SK-N-MC (cell line): ENCODE data around the gene DERA.

ENCODE experiments used
- EZH2 ChIP-seq: fragments of 200-600 bp; sonication (generic); IDR thresholded peaks from one replicate; pipeline ENCODE4 v1.6.1; 2017; ENCODE audit warnings: antibody characterized with exemption
- POLR2AphosphoS5 ChIP-seq: IDR thresholded peaks from 2 replicates; pipeline ENCODE4 v1.6.1; 2012; ENCODE audit warnings: mild to moderate bottlenecking, low read depth, low read length, borderline replicate concordance

DNA sequence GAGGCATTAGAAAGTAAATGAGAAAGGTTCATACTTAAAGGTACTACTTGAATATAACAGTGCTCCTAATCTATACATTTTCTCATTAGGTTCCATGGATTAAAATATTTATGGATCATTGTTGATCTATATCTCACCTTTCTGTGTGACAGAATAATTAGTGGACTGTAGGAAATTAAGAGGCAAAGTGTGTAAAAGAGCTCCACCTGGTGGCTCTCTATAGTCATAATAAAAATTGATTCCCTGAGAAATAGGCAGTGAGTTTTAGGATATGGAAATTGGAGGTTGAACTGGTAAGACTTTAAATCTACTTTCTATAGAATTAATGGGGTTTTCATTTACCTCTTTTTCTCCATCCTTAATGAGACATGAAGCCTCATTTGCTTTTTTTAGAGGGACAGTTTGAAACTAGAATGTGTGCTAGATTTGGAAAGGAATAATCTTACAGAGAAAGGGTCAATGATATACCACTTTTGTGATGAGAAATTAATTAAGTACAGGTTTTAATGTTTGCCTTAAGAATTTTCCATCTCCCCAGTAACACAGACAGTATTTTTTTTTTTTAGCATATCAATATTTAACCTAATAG is 11.8 kb upstream of the DERA start:
- TF ChIP-seq EZH2 (no peak), POLR2AphosphoS5 (no peak)
